GM21619 (cell line): ENCODE data around the gene OSM.
A peak's percentile ranks its signal among the peaks of the same experiment; 100 is the strongest.

Source experiments
- ATAC-seq: cut with Tn5 transposase; IDR thresholded peaks from one replicate; pipeline ENCODE4 v1.9.1; 2021; ENCODE audit not compliant: unreplicated experiment

OSM gene

GRCh38 chr22:30297991-30298701, 31.5 kb upstream of the OSM start:
- ATAC-seq, result no peak

- no peak for ATAC-seq
These were observed 30.8 kb upstream of the OSM start for GRCh38 chr22:30297276-30297990.

DNA sequence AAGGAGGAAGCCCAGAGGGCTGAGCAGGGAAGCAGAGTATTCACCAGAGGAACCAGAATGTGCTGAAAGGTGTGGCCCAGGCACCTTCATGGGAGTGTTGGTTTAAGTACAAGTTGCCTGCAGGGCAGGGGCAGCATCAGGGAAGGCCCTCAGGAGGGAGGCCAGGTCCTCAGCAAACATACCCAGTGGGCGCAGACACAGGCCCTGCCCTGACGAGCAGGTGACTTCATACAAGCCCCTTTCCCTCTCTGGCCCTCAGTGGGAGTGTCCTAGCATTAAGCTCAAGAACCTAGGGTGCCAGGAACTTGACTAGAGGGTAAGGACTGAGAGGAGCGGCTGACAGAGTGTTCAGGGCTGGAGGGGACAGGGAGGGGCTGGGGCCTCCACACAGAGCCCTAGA, 30.2 kb upstream of the OSM start:
- no peak for ATAC-seq

- no peak for ATAC-seq
These were observed 29.7 kb upstream of the OSM start for GRCh38 chr22:30296324-30296723.

GRCh38 chr22:30295576-30295975, 28.9 kb upstream of the OSM start:
- no peak for ATAC-seq

- no peak for ATAC-seq
These were observed 28.2 kb upstream of the OSM start for GRCh38 chr22:30294830-30295229.

DNA sequence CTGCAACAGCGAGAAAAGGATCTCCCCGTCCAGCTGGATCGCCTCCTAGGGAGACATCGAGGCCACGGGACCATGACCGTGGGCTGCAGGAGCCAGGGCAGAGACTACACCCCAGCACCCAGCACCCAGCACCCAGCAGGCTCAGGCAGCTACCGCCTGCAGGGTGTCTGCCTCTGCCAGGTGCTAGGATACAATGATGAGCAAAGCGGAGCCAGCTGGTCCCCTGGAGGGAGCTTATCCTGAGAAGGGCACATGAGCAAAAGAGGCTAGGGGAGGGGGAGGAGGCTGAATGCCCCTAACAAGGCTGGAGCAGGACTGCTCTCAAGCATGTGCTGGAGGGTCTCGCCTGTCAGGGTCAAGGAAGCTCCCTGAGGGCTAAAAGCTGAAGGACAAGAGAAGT, 27.4 kb upstream of the OSM start:
- ATAC-seq, result no peak

DNA sequence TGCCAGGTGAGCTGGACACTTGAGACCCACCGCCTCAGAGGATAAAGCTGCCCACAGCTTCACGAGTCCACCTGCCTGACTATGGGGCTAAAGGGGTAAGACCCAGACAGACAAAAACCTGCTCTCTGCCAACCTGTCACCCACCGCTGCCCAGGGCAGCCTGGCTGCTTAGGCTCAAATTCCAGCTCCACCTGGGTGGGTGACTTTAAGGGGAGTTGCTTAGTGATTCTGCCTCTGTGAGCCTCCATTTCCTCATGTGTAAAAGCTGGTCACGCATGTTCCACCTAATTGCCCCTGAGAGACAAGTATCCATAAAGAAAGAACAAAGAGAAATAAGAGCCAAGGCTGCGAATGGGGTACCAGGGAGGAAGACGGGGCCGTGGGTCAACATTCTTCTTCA, 26.4 kb upstream of the OSM start:
- no peak for ATAC-seq

GRCh38 chr22:30292069-30292970, 25.7 kb upstream of the OSM start:
- ATAC-seq, result no peak

DNA sequence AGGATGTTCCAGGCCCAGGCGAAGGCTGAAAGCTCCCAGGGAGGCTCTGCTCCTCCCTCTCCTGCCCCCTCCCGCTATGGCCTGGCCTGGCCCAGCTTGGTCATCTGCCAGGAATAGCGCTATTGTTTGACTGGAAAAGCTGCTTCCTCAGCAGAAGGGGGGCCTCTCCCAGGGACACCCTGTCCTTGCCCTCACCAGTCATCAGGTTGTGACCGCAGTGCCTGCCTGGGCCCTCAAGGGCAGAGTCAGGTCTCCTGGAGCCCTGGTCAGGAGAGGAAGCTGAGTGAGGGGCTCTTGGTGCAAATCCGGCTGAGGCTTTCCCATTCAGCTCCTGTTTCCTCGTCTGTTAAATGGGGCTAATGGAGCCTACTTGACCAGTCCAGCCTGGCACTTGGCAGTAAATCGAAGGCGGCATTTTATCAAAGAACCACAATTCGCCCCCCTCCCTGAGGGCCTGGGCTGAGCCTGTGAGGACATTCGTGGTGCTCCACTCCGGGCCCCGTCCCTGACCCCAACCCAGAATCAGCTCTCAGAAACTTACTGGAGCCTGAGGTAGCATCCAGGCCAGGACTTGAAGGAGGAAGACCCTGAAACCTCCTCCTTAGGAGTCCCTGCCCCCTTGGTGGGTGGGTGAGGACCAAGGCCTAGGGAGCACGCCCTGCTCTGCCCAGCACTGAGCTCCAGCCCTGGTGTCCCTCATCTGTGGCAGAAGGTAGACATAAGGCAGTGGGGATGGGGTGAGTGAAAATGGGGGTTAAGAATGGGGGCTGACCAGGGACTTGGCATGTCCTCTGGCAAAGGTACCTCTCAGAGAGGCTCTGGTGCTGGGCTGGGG, 24.6 kb upstream of the OSM start:
- no peak for ATAC-seq

GRCh38 chr22:30290342-30291057, 23.8 kb upstream of the OSM start:
- ATAC-seq, result no peak

DNA sequence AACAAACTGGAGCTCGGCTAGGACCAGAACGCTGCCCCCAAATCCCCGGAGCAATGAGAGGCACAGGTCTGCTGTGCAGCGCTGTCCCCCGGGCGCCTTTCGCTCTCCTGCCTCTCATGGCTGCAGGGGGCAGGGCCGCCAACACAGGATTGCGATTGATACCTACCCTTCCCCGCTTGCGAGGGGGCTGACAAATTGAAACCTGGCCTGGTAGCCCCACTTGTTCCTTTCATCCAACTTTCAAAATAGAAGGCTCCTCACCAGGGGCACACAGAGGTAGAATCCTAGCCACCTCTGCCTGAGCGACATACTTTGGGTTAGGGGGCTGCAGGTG, 23.3 kb upstream of the OSM start:
- ATAC-seq, result peak; percentile 8

- ATAC-seq, result peak; percentile 54
These were observed 22.7 kb upstream of the OSM start, which contains the start of gene CASTOR1 for GRCh38 chr22:30289141-30289979. Gene CASTOR1, minus strand, starts transcription at chr22:30289505. Its CDS starts 8 bp downstream, at chr22:30289497.

GRCh38 chr22:30288419-30289140, 21.9 kb upstream of the OSM start:
- no peak for ATAC-seq

DNA sequence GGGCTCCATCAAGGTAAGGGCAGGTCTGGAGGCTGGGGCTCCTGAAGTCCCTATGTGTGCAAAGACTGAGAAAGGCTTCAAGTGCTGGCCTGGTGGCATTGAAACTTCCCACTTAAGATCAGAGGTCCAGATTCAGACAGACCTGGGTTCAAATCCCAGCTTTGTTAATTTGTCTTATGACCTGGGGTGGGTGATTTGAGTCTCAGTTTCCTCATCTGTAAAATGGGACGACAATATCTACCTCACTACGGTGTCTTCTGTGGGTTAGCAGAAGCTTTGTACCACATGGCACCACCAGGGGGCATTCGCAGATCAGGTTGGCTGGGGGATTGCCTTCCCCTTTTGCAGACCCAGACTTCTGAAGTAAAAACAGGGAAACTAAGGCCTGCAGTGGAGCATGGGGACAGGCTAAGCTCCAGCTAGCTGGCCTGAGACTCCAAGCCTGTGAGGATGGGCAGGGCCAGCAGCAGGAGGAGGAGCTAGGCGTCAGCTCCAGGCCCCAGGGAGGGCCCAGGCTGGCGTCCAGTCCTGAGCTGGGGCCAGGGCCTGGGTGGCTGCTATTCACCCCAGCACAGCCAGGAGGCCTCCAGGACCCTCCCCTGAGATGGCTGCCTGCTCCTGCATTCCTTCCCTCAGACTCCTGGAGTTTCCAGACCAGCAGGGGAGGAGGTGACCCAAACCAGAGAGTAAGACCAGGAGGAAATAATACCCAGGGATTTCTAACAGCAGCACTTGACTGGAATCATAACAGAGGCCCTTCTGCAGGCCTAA, 21.2 kb upstream of the OSM start:
- ATAC-seq, result no peak

DNA sequence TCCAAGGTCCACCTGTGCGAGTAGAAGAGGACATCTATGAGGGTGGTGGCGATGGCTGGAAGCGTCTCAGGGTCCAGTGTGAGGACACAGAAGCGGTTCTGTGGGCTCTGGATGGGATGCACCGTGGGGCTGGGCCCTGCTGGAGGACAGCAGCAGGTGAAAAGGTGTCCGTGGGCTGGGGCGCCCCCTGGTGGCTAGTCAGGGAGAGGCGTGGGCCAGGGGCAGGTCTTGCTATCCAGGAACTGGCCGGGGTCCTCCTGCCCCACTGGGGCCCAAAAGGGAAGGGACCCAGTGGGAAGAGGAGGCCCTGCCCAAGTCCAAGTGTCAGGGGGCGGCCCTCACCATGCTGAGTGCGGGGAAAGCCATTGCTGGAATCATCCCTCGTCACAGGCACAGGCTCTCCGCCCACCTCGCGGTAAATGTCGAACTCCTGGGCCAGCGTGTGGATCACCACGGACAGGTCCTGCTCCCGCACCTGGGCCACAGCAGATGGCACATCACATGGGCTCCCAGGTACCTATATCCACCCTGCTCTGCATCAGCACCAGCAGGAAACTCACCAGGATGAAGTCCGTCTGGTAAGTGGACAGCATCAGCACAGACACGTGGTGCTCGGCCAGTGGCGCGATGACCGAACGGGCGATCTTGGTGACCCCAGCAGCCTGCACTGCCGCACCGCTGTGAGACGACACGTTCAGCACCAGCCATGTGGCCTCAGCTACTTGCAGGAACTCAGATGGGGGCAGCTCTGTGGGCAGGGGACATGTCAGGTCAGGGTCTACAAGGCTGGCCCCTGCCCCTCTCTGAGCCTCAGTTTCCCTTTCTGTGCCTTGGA, 20.4 kb upstream of the OSM start:
- ATAC-seq, result no peak

DNA sequence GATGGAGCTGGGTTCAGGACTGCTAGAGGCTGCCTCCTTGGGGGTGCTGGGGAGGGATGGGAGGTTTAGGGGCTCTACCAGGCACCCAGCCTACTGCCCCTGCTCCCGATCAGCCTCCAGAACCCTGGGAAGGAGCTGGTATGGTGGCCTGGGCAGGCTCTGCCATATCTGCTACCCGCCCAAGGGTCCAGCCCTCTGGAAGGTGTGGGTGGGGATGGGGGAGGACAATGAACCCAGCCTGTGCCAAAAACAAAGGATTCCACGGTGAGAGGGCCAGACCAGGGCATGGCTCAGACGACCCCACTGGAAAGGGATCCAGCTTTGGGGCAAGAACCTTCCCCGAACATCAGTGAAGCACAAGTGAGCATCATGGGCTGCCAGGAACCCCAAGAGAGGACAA, 19.7 kb upstream of the OSM start:
- ATAC-seq, result no peak
